Endodermal cell (in vitro differentiated cells): ENCODE measurements around the gene MARCHF5. TPM values are rescaled to one million over a fixed set of nuclear protein-coding genes. Genes with fewer than 3 reads are reported as not detected.

Experiments
- DNase-seq: peaks from one replicate; pipeline ENCODE4 v3.0.0-alpha.2; 2017
- H3K27ac ChIP-seq: 2 replicates; pipeline ENCODE4 v1.5.1; 2013; ENCODE audit warnings: mild to moderate bottlenecking, low read depth, low read length, moderate library complexity
- H3K27me3 ChIP-seq: 2 replicates; pipeline ENCODE4 v1.6.1; 2013; ENCODE audit warnings: mild to moderate bottlenecking, low read length, moderate library complexity; ENCODE audit not compliant: insufficient read depth, control insufficient read depth, poor library complexity, severe bottlenecking
- H3K36me3 ChIP-seq: 2 replicates; pipeline ENCODE4 v1.7.0; 2013; ENCODE audit warnings: mild to moderate bottlenecking, low read length, moderate library complexity; ENCODE audit not compliant: control insufficient read depth, insufficient read depth
- H3K4me1 ChIP-seq: one replicate; pipeline ENCODE4 v1.7.0; 2013; ENCODE audit warnings: low read length; ENCODE audit not compliant: control insufficient read depth, insufficient read depth
- H3K4me3 ChIP-seq: 2 replicates; pipeline ENCODE4 v1.5.1; 2013; ENCODE audit warnings: mild to moderate bottlenecking, low read length, moderate library complexity
- H3K9ac ChIP-seq: 2 replicates; pipeline ENCODE4 v1.6.1; 2013; ENCODE audit warnings: mild to moderate bottlenecking, low read length, moderate library complexity; ENCODE audit not compliant: poor library complexity, severe bottlenecking; ENCODE audit errors: extremely low read depth
- H3K9me3 ChIP-seq: 2 replicates; pipeline ENCODE4 v1.6.1; 2013; ENCODE audit warnings: mild to moderate bottlenecking, low read length, moderate library complexity; ENCODE audit not compliant: control insufficient read depth
- H3K27ac Mint-ChIP-seq: 2 replicates; pipeline ENCODE4 v1.8.0; 2020; ENCODE audit warnings: mixed read lengths
- H3K27me3 Mint-ChIP-seq: 2 replicates; pipeline ENCODE4 v1.8.0; 2021; ENCODE audit warnings: mild to moderate bottlenecking, mixed read lengths; ENCODE audit not compliant: insufficient read depth
- H3K36me3 Mint-ChIP-seq: 2 replicates; pipeline ENCODE4 v1.8.0; 2020; ENCODE audit warnings: low read depth, mixed read lengths
- H3K4me1 Mint-ChIP-seq: 2 replicates; pipeline ENCODE4 v1.8.0; 2020; ENCODE audit warnings: mixed read lengths
- H3K4me3 Mint-ChIP-seq: 2 replicates; pipeline ENCODE4 v1.8.0; 2020; ENCODE audit warnings: mild to moderate bottlenecking, moderate library complexity, mixed read lengths
- H3K9me3 Mint-ChIP-seq: 2 replicates; pipeline ENCODE4 v1.8.0; 2020; ENCODE audit warnings: mild to moderate bottlenecking, mixed read lengths
- CTCF ChIP-seq: fragments of 200-600 bp; sonication (generic); conservative IDR thresholded peaks from 2 replicates; pipeline ENCODE4 v1.5.0; 2021; ENCODE audit warnings: antibody characterized with exemption, mild to moderate bottlenecking
- WGBS, 2 experiments: methylation state at CpG; one replicate each; pipeline versions ENCODE4 v1.1.5 to v1.1.7; 2013; ENCODE audit warnings: missing lambda C conversion rate in 2 of 2, mixed read lengths in 1 of 2; ENCODE audit not compliant: insufficient coverage in 1 of 2, insufficient read length in 1 of 2; 5-methylcytosine and 5-hydroxymethylcytosine counted together
- total RNA-seq, 2 donors: library from RNA; stranded (reverse); fragmentation: NEBNext Ultra II Directional in 1 of 2; extraction: Animal tissue kit (Norgen Biotek cat#: 25700) in 1 of 2; gene quantifications; 2 replicates in 1 of 2; 3 replicates in 1 of 2; pipeline ENCODE4 v1.2.1, GENCODE V29; 2021

Gene MARCHF5
- total RNA-seq, 2 donors from 2014 or later = 29.8 to 38.0 TPM

DNA sequence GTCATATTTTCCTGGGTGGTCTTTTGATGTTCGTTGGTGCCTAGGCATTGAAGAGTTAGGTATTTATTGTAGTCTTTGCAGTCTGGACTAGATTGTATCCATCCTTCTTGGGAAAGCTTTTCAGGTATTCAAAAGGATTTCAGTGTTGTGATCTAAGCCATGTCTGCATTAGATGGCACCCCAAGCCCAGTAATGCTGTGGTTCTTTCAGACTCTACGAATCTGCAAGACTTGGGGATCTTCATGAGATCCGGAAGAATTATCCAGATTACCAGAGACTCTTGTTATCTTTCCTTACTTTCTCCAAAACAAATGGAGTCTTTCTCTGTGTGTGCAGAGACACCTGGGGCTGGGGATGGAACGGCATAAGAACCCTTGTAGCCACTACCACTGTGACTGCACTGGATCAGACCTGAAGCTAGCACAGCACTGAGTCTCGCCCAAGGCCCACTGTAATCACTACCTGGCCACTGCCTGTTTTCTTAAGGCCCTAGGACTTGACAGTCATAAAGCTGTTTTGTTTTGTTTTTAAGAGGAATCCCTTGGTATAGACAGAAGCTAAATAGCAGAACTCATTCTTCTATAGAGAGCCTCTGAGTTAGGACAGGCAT, 75.5 kb downstream of the MARCHF5 start:
- Mint-ChIP-seq H3K36me3 (no peaks in the 10 kb centered on the region), H3K4me3 (no peak overlapping the region), H3K9me3 (no peaks in the 10 kb centered on the region), H3K27ac (no peak overlapping the region), H3K27me3 (peaks cover 18% of the 10 kb centered on the region), H3K4me1 (peaks cover 3% of the 10 kb centered on the region)
- no peaks in the 10 kb centered on the region for H3K9me3 ChIP-seq
- no peaks in the 10 kb centered on the region for H3K36me3 ChIP-seq
- peak; percentile 14 for TF ChIP-seq CTCF
- no peak overlapping the region for H3K9ac ChIP-seq
- 87 to 95% methylated on average over 4 to 5 of the region's 5 CpGs for WGBS, 2 experiments
- H3K4me3 ChIP-seq = no peak overlapping the region
- H3K27me3 ChIP-seq = no peaks in the 10 kb centered on the region
- peak; percentile 35 for DNase-seq
- H3K27ac ChIP-seq = no peak overlapping the region
- H3K4me1 ChIP-seq = no peaks in the 10 kb centered on the region

GRCh38 chr10:92377962-92378361, 87.0 kb downstream of the MARCHF5 start:
- TF ChIP-seq CTCF = no peak
- Mint-ChIP-seq H3K27me3 (no peaks in the 10 kb centered on the region), H3K27ac (no peak overlapping the region), H3K4me3 (no peak overlapping the region), H3K9me3 (no peaks in the 10 kb centered on the region), H3K4me1 (peaks cover 31% of the 10 kb centered on the region), H3K36me3 (no peaks in the 10 kb centered on the region)
- no peaks in the 10 kb centered on the region for H3K36me3 ChIP-seq
- H3K4me3 ChIP-seq = no peak overlapping the region
- H3K9me3 ChIP-seq = no peaks in the 10 kb centered on the region
- no peak overlapping the region for H3K27ac ChIP-seq
- WGBS, 2 experiments = 61 to 68% methylated on average over 4 of the region's 4 CpGs
- H3K9ac ChIP-seq = no peak overlapping the region
- peak; percentile 69 for DNase-seq
- no peaks in the 10 kb centered on the region for H3K4me1 ChIP-seq
- H3K27me3 ChIP-seq = no peaks in the 10 kb centered on the region

GRCh38 chr10:92381543-92381954, 90.6 kb downstream of the MARCHF5 start:
- H3K27ac Mint-ChIP-seq = peak overlapping the region; percentile 93
- H3K27me3 ChIP-seq = no peaks in the 10 kb centered on the region
- peak overlapping the region; percentile 55 for H3K9ac ChIP-seq
- no peaks in the 10 kb centered on the region for H3K9me3 ChIP-seq
- H3K27me3 Mint-ChIP-seq = no peaks in the 10 kb centered on the region
- peaks cover 32% of the 10 kb centered on the region for H3K4me1 Mint-ChIP-seq
- H3K27ac ChIP-seq = peak overlapping the region; percentile 12
- no peak for TF ChIP-seq CTCF
- 52 to 57% methylated on average over 5 to 7 of the region's 7 CpGs for WGBS, 2 experiments
- no peaks in the 10 kb centered on the region for H3K9me3 Mint-ChIP-seq
- DNase-seq = peak; percentile 57
- H3K4me3 ChIP-seq = no peak overlapping the region
- no peaks in the 10 kb centered on the region for H3K4me1 ChIP-seq
- no peaks in the 10 kb centered on the region for H3K36me3 ChIP-seq
- no peaks in the 10 kb centered on the region for H3K36me3 Mint-ChIP-seq
- no peak overlapping the region for H3K4me3 Mint-ChIP-seq
